SK-N-SH treated with all-trans-retinoic acid at 6 μM for 48 hours (cell line): Measurements from ENCODE around the gene IGFL2.
A peak's percentile ranks its signal among the peaks of the same experiment; 100 is the strongest.

Source experiments
- ATAC-seq: fragments of 200-7000 bp; cut with Tn5 transposase; 3 replicates; pipeline ENCODE4 v1.9.1; 2020; ENCODE audit warnings: mild to moderate bottlenecking, moderate library complexity
- ARNTL ChIP-seq: fragments of 450-650 bp; formaldehyde crosslinking; IDR thresholded peaks from 2 replicates; pipeline ENCODE4 v1.5.0; 2020; ENCODE audit warnings: low read depth, mild to moderate bottlenecking, moderate library complexity, borderline replicate concordance
- BACH2 ChIP-seq: fragments of 250-450 bp; sonication (Bioruptor Pico); IDR thresholded peaks from 2 replicates; pipeline ENCODE4 v1.9.0; 2021; ENCODE audit warnings: mild to moderate bottlenecking, borderline replicate concordance
- CSDC2 ChIP-seq: fragments of 250-450 bp; sonication (Bioruptor Pico); IDR thresholded peaks from 2 replicates; pipeline ENCODE4 v1.5.0; 2020; ENCODE audit warnings: mild to moderate bottlenecking, moderate library complexity
- ESRRG ChIP-seq: fragments of 250-450 bp; sonication (Bioruptor Pico); IDR thresholded peaks from 2 replicates; pipeline ENCODE4 v1.6.1; 2021; ENCODE audit warnings: mild to moderate bottlenecking
- ISL1 ChIP-seq: fragments of 250-450 bp; sonication (Bioruptor Pico); IDR thresholded peaks from 2 replicates; pipeline ENCODE4 v2.1.2; 2022; ENCODE audit warnings: mild to moderate bottlenecking, moderate library complexity
- PATZ1 ChIP-seq: fragments of 250-450 bp; sonication (Bioruptor Pico); IDR thresholded peaks from 2 replicates; pipeline ENCODE4 v1.8.0; 2020; ENCODE audit warnings: mild to moderate bottlenecking, moderate library complexity, borderline replicate concordance
- PPARA ChIP-seq: fragments of 250-450 bp; sonication (Bioruptor Pico); IDR thresholded peaks from 2 replicates; pipeline ENCODE4 v1.5.0; 2020; ENCODE audit warnings: mild to moderate bottlenecking, borderline replicate concordance
- RARB ChIP-seq: fragments of 250-450 bp; sonication (Bioruptor Pico); IDR thresholded peaks from 2 replicates; pipeline ENCODE4 v1.8.0; 2021; ENCODE audit warnings: mild to moderate bottlenecking, moderate library complexity
- SNAI2 ChIP-seq: fragments of 250-450 bp; sonication (Bioruptor Pico); IDR thresholded peaks from 2 replicates; pipeline ENCODE4 v1.5.0; 2020; ENCODE audit warnings: mild to moderate bottlenecking, moderate library complexity
- TCF4 ChIP-seq: fragments of 250-450 bp; sonication (Bioruptor Pico); IDR thresholded peaks from 2 replicates; pipeline ENCODE4 v1.8.0; 2021; ENCODE audit warnings: mild to moderate bottlenecking, moderate library complexity, borderline replicate concordance
- TOX ChIP-seq: fragments of 250-450 bp; sonication (Bioruptor Pico); IDR thresholded peaks from 2 replicates; pipeline ENCODE4 v1.8.0; 2021; ENCODE audit warnings: mild to moderate bottlenecking, moderate library complexity, borderline replicate concordance
- ZFP30 ChIP-seq: fragments of 450-650 bp; formaldehyde crosslinking; IDR thresholded peaks from 2 replicates; pipeline ENCODE4 v1.5.0; 2022; ENCODE audit warnings: mild to moderate bottlenecking, moderate library complexity
- ZNF565 ChIP-seq: fragments of 450-650 bp; formaldehyde crosslinking; conservative IDR thresholded peaks from 2 replicates; pipeline ENCODE4 v1.5.0; 2020; ENCODE audit warnings: low read depth, mild to moderate bottlenecking, moderate library complexity
- ZNF70 ChIP-seq: fragments of 450-650 bp; formaldehyde crosslinking; IDR thresholded peaks from 2 replicates; pipeline ENCODE4 v1.5.0; 2020; ENCODE audit warnings: mild to moderate bottlenecking, moderate library complexity
- ZNF8 ChIP-seq: fragments of 450-650 bp; formaldehyde crosslinking; IDR thresholded peaks from 2 replicates; pipeline ENCODE4 v1.5.0; 2020; ENCODE audit warnings: mild to moderate bottlenecking, moderate library complexity
- TF ChIP-seq, protein P1 (sequence below): fragments of 250-450 bp; sonication (Bioruptor Pico); IDR thresholded peaks from 2 replicates; pipeline ENCODE4 v1.5.0; 2020; ENCODE audit warnings: mild to moderate bottlenecking, moderate library complexity
- TF ChIP-seq, protein P2 (sequence below): fragments of 250-450 bp; sonication (Bioruptor Pico); IDR thresholded peaks from 2 replicates; pipeline ENCODE4 v1.5.1; 2020; ENCODE audit warnings: low read depth, mild to moderate bottlenecking, moderate library complexity
- TF ChIP-seq, protein P3 (sequence below): fragments of 250-450 bp; sonication (Bioruptor Pico); IDR thresholded peaks from 2 replicates; pipeline ENCODE4 v1.8.0; 2021; ENCODE audit warnings: low read depth, mild to moderate bottlenecking, moderate library complexity, borderline replicate concordance

Gene IGFL2

GRCh38 chr19:46133777-46134241 is 14.2 kb upstream of the IGFL2 start:
- ATAC-seq = peak; percentile 28
- no peak for TF ChIP-seq PPARA (CRISPR knock-in tag)
- no peak for TF ChIP-seq SNAI2
- TF ChIP-seq, protein P1, sequence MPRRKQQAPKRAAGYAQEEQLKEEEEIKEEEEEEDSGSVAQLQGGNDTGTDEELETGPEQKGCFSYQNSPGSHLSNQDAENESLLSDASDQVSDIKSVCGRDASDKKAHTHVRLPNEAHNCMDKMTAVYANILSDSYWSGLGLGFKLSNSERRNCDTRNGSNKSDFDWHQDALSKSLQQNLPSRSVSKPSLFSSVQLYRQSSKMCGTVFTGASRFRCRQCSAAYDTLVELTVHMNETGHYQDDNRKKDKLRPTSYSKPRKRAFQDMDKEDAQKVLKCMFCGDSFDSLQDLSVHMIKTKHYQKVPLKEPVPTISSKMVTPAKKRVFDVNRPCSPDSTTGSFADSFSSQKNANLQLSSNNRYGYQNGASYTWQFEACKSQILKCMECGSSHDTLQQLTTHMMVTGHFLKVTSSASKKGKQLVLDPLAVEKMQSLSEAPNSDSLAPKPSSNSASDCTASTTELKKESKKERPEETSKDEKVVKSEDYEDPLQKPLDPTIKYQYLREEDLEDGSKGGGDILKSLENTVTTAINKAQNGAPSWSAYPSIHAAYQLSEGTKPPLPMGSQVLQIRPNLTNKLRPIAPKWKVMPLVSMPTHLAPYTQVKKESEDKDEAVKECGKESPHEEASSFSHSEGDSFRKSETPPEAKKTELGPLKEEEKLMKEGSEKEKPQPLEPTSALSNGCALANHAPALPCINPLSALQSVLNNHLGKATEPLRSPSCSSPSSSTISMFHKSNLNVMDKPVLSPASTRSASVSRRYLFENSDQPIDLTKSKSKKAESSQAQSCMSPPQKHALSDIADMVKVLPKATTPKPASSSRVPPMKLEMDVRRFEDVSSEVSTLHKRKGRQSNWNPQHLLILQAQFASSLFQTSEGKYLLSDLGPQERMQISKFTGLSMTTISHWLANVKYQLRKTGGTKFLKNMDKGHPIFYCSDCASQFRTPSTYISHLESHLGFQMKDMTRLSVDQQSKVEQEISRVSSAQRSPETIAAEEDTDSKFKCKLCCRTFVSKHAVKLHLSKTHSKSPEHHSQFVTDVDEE (CRISPR knock-in tag) = no peak
- TF ChIP-seq, all 23 proteins: peak for 0

GRCh38 chr19:46134527-46134926 is 13.5 kb upstream of the IGFL2 start:
- no peak for ATAC-seq
- TF ChIP-seq ISL1 = no peak
- TF ChIP-seq TCF4 = no peak
- TF ChIP-seq ESRRG (CRISPR knock-in tag) = no peak
- TF ChIP-seq ZNF70 (CRISPR knock-in tag) = no peak
- no peak for TF ChIP-seq RARB
- no peak for TF ChIP-seq TOX (CRISPR knock-in tag)
- TF ChIP-seq ZNF565 (CRISPR knock-in tag) = no peak
- no peak for TF ChIP-seq PATZ1 (CRISPR knock-in tag)
- no peak for TF ChIP-seq PPARA (CRISPR knock-in tag)
- no peak for TF ChIP-seq ZNF8 (CRISPR knock-in tag)
- no peak for TF ChIP-seq ZFP30 (CRISPR knock-in tag)
- TF ChIP-seq, all 23 proteins: peak for 0

DNA sequence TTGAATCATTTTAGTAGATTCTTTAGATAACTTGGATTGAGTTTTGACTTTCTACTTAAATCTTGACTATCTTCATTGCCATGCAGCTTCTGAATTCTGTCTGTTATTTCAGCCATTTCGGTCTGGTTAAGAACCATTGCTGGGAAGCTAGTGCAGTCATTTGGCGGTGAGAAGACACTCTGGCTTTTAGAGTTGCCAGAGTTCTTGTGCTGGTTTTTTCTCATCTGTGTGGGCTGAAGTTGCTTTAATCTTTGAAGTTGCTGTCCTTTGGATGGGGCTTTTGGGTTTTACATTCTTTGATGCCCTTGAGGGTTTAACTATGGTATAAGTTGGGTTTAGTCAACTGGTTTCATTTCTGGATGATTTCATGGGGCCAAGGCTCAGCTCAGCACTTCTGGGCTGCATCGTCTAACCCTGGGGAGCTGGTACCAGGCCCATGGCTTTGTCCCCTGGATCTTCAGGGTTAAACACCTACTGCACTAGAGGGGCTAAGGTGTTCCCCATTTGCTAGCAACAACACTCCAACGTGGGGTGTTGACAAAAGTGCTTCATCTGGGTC is 10.0 kb upstream of the IGFL2 start:
- TF ChIP-seq, protein P2, sequence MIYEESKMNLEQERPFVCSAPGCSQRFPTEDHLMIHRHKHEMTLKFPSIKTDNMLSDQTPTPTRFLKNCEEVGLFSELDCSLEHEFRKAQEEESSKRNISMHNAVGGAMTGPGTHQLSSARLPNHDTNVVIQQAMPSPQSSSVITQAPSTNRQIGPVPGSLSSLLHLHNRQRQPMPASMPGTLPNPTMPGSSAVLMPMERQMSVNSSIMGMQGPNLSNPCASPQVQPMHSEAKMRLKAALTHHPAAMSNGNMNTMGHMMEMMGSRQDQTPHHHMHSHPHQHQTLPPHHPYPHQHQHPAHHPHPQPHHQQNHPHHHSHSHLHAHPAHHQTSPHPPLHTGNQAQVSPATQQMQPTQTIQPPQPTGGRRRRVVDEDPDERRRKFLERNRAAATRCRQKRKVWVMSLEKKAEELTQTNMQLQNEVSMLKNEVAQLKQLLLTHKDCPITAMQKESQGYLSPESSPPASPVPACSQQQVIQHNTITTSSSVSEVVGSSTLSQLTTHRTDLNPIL (CRISPR knock-in tag) = no peak
- no peak for TF ChIP-seq ZNF70 (CRISPR knock-in tag)
- TF ChIP-seq, protein P1 (CRISPR knock-in tag) = no peak
- no peak for TF ChIP-seq PPARA (CRISPR knock-in tag)
- TF ChIP-seq ISL1 = no peak
- no peak for TF ChIP-seq PATZ1 (CRISPR knock-in tag)
- TF ChIP-seq TOX (CRISPR knock-in tag) = no peak
- TF ChIP-seq, protein P3, sequence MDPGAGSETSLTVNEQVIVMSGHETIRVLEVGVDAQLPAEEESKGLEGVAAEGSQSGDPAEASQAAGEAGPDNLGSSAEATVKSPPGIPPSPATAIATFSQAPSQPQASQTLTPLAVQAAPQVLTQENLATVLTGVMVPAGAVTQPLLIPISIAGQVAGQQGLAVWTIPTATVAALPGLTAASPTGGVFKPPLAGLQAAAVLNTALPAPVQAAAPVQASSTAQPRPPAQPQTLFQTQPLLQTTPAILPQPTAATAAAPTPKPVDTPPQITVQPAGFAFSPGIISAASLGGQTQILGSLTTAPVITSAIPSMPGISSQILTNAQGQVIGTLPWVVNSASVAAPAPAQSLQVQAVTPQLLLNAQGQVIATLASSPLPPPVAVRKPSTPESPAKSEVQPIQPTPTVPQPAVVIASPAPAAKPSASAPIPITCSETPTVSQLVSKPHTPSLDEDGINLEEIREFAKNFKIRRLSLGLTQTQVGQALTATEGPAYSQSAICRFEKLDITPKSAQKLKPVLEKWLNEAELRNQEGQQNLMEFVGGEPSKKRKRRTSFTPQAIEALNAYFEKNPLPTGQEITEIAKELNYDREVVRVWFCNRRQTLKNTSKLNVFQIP (CRISPR knock-in tag) = no peak
- no peak for TF ChIP-seq BACH2 (CRISPR knock-in tag)
- TF ChIP-seq ZNF565 (CRISPR knock-in tag) = no peak
- no peak for TF ChIP-seq CSDC2 (CRISPR knock-in tag)
- TF ChIP-seq ARNTL (CRISPR knock-in tag) = no peak
- TF ChIP-seq ESRRG (CRISPR knock-in tag) = no peak
- ATAC-seq = no peak
